ENCODE measurements around the gene ETV6. TPM values are rescaled to one million over a fixed set of nuclear protein-coding genes. Genes with fewer than 3 reads are reported as not detected.

Gene ETV6
- polyA plus RNA-seq, 3 donors: 6.8 to 45.1 (median 11.7) TPM

GRCh38 chr12:11827091-11828061 is 177.9 kb downstream of the ETV6 start:
- no peaks in the 10 kb centered on the region for H3K27me3 ChIP-seq (ENCODE audit: control insufficient read depth in 2 of 2, insufficient read depth in 2 of 2, low read length in 2 of 2)
- H3K4me2 ChIP-seq (replicated peaks; ENCODE audit: extremely low read depth, low read length, poor library complexity, severe bottlenecking): peak overlapping the region; percentile 51
- Mint-ChIP-seq H3K36me3 (peaks cover 36 to 43% of the 10 kb centered on the region in 2 donors), H3K4me1 (peaks cover 30% of the 10 kb centered on the region), H3K27ac (no peak overlapping the region), H3K9me3 (no peaks in the 10 kb centered on the region), H3K4me3 (peak overlapping the region in 1 of 2 donors; percentile 34), H3K27me3 (ENCODE audit: low read depth in 3 of 3) (peaks cover 0 to 3% (median 0%) of the 10 kb centered on the region in 3 donors)
- H3K4me1 ChIP-seq (ENCODE audit: control insufficient read depth in 1 of 2, insufficient read depth in 2 of 2, low read length in 2 of 2): peaks cover 61 to 68% of the 10 kb centered on the region in 2 donors
- peaks cover 100% of the 10 kb centered on the region for H3K79me2 ChIP-seq (ENCODE audit: insufficient read depth, low read length)
- H3K9me3 ChIP-seq (replicated peaks in 1 of 2; ENCODE audit: control insufficient read depth in 1 of 2, insufficient read depth in 1 of 2, low read length in 2 of 2): no peaks in the 10 kb centered on the region
- TF ChIP-seq CTCF (IDR thresholded peaks at IDR 0.05): no peak
- peak overlapping the region; percentile 58 for H3K9ac ChIP-seq (ENCODE audit: insufficient read depth, low read length, poor library complexity, severe bottlenecking)
- intact Hi-C loops (cut with micrococcal nuclease): no loop called here
- H3K4me3 ChIP-seq (replicated peaks in 1 of 3; ENCODE audit: low read depth in 2 of 3, low read length in 3 of 3): peak overlapping the region in 1 of 3 experiments; percentile 43
- DNase-seq: peak; percentile 75 to 80 (median 78)
- peaks cover 10 to 21% of the 10 kb centered on the region in 2 donors for H3K36me3 ChIP-seq (replicated peaks in 1 of 2; ENCODE audit: control insufficient read depth in 1 of 2, insufficient read depth in 2 of 2, low read length in 2 of 2)
- H3K27ac ChIP-seq (ENCODE audit: low read depth in 1 of 2, low read length in 2 of 2): peak overlapping the region; percentile 81 to 89
- 53% methylated on average over 9 of the region's 17 CpGs for WGBS (ENCODE audit: insufficient coverage)
- no peak overlapping the region for H2AFZ ChIP-seq (ENCODE audit: insufficient read depth, low read depth, low read length, poor library complexity, severe bottlenecking)
- H4K20me1 ChIP-seq (ENCODE audit: insufficient read depth, low read length): peaks cover 4% of the 10 kb centered on the region

GRCh38 chr12:11829764-11830194 is 180.3 kb downstream of the ETV6 start:
- Histone ChIP-seq H3K27ac (ENCODE audit: low read depth in 1 of 2, low read length in 2 of 2) (peak overlapping the region; percentile 39 to 89), H3K4me2 (replicated peaks; ENCODE audit: extremely low read depth, low read length, poor library complexity, severe bottlenecking) (no peak overlapping the region), H4K20me1 (ENCODE audit: insufficient read depth, low read length) (peaks cover 4% of the 10 kb centered on the region), H3K9me3 (replicated peaks in 1 of 2; ENCODE audit: control insufficient read depth in 1 of 2, insufficient read depth in 1 of 2, low read length in 2 of 2) (no peaks in the 10 kb centered on the region), H3K4me1 (ENCODE audit: control insufficient read depth in 1 of 2, insufficient read depth in 2 of 2, low read length in 2 of 2) (peaks cover 78 to 85% of the 10 kb centered on the region in 2 donors), H3K9ac (ENCODE audit: insufficient read depth, low read length, poor library complexity, severe bottlenecking) (no peak overlapping the region), H3K79me2 (ENCODE audit: insufficient read depth, low read length) (peaks cover 95% of the 10 kb centered on the region), H3K27me3 (ENCODE audit: control insufficient read depth in 2 of 2, insufficient read depth in 2 of 2, low read length in 2 of 2) (no peaks in the 10 kb centered on the region), H3K4me3 (replicated peaks in 1 of 3; ENCODE audit: low read depth in 2 of 3, low read length in 3 of 3) (no peak overlapping the region), H2AFZ (ENCODE audit: insufficient read depth, low read depth, low read length, poor library complexity, severe bottlenecking) (no peak overlapping the region), H3K36me3 (replicated peaks in 1 of 2; ENCODE audit: control insufficient read depth in 1 of 2, insufficient read depth in 2 of 2, low read length in 2 of 2) (peaks cover 10 to 21% of the 10 kb centered on the region in 2 donors)
- no peak for DNase-seq
- peaks cover 35% of the 10 kb centered on the region for H3K4me1 Mint-ChIP-seq
- no peak overlapping the region for H3K27ac Mint-ChIP-seq
- WGBS (ENCODE audit: insufficient coverage): 82% methylated on average over 4 of the region's 4 CpGs
- intact Hi-C loops (cut with micrococcal nuclease): loop anchor here (10.0 kb wide), 3 partner anchors 75 to 185 kb away; no protein-coding TSS in a partner anchor
- peaks cover 28 to 33% of the 10 kb centered on the region in 2 donors for H3K36me3 Mint-ChIP-seq
- no peaks in the 10 kb centered on the region for H3K9me3 Mint-ChIP-seq
- peaks cover 0 to 3% (median 0%) of the 10 kb centered on the region in 3 donors for H3K27me3 Mint-ChIP-seq (ENCODE audit: low read depth in 3 of 3)
- no peak overlapping the region for H3K4me3 Mint-ChIP-seq
- TF ChIP-seq CTCF (IDR thresholded peaks at IDR 0.05): no peak

All from CD14-positive monocyte (primary cell).